Umbilical cord (tissue), 2 donors: ENCODE data around the gene JPH4. TPM values are rescaled to one million over a fixed set of nuclear protein-coding genes. Genes with fewer than 3 reads are reported as not detected.
A peak's percentile ranks its signal among the peaks of the same experiment; 100 is the strongest.
"Not testable (repeated sequence)": the region's sequence is repeated elsewhere in the genome, so short reads cannot be mapped to it uniquely, and the experiment has no call there.

Experiments
- DNase-seq: peaks from one replicate; pipeline ENCODE4 v3.0.0-alpha.2; 2015; ENCODE audit warnings: low spot score
- total RNA-seq: library from RNA; depleted of rRNA; stranded (reverse); fragments of >200 nt; gene quantifications from one replicate; pipeline ENCODE4 v1.2.3, GENCODE V29; 2014; ENCODE audit warnings: low replicate concordance; ENCODE audit not compliant: insufficient read depth

Gene JPH4
- total RNA-seq, result 0.48 TPM

DNA sequence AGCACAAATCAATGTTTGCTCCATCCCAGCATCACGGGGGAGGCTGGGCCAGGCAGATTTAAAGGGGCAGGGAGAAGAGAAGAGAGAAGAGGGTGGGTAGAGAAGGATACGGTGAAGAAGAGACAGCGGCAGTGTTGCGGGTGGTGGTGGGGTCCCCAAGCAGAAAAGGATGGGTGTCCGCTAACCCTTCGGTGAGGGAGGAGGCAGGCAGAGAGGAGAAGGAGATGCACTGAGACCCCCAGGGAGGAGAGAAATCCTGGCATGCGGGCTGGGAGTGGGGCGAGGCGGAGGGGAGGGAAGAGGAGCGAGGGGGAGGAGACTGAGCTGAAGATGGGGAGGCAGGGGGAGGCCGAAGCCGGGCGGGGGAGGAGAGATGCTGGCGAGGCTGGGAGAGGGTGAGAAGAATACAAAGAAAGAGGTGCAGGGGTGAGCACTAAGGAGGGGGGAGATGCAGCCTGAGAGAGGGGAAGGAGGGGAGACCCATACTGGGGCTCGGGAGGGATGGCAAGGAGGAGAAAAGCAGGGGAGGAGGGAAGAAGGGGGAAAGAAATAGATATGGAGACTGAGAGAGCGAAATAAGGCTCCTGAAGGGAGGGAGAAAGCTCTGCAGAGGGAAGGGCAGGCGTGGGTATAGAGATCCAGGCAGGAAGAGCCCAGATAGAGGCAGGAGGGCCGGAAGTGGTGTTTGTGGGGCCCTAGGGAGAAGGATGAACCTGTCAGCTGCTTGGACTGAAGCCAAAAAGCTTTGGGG lies at the start of gene JPH4:
JPH4 (minus strand) TSS at position 231 of the 751 bp plus-strand sequence. CDS start 1,337 bp downstream, outside the sequence.
- DNase-seq, result no peak

DNA sequence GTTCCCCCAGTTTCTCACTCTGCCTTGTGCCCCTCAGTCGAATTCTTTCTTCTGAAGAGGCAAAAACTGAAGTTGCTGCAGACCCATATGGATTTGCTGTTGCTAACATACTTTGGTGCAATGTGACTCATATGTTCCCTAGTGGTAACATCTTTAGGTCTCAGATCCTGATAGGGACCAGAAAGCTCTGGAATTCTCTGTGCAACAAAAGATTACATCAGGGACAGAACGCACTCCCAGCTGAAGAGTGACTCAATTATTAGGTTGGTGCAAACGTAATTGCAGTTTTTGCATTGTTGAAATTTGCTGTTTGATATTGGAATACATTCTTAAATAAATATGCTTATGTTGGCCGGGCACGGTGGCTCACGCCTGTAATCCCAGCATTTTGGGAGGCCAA lies 49.4 kb upstream of the JPH4 start:
- peak; percentile 31 for DNase-seq

GRCh38 chr14:23626946-23627345 lies 48.4 kb upstream of the JPH4 start:
- DNase-seq, result no peak

- no peak for DNase-seq
Measured at GRCh38 chr14:23624830-23625404, 46.3 kb upstream of the JPH4 start.

GRCh38 chr14:23623962-23624361 lies 45.4 kb upstream of the JPH4 start:
- no peak for DNase-seq

DNA sequence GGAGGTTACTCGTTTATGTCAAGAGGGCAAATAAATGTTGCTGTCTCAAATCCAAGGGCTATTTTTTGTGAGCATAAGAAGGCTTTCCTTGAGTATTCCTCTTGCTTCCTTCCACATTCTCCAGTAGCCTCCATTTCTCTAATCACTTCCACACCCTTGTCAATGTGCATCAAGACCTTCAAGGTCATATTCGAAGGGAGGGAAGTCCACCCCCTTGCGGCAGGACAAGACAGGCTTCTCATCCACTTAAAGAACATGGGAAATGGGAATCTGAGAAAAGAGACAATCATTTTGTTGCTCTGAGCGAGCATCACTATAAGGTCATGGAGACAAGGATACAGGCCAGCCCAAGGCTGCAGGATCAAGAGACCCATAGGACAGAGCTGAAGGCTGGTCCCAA lies 44.4 kb upstream of the JPH4 start:
- no peak for DNase-seq

GRCh38 chr14:23621932-23622730 lies 43.5 kb upstream of the JPH4 start:
- DNase-seq, result no peak

DNA sequence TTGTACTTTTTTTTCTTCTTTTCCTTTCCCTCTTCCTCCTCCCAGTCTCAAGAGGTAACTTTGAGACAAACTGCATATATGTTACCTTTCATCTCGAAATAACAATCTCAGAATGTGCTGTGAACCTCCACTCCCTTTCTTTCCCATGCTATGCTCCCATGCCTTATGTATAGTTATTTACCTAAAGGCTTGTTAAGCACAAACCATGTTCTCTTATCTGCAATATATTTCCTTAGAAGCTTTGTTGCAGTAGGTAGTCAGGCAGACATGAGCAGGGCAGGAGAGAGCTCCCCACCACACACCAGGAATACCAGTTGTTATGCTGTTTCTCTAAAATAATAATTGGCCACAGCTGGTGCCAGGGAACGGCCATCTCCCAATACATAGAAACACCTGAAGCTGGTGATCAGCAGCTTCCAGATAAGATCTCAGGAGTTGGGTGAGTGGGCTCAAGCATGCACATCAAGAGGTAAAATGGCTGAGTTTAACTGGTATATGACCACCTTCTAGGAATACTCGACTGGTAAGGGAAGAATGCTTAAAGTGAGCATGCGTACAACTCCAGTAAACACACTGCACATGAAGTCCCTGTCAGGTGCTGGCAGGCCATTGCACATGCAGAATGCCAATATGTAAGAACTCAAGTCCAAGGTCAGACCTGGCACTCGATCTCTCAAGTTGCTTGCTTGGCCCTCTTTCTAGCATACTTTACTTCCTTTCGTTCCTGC lies 42.8 kb upstream of the JPH4 start:
- no peak for DNase-seq

- no peak for DNase-seq
Measured at GRCh38 chr14:23620177-23620702, 41.6 kb upstream of the JPH4 start.

GRCh38 chr14:23618415-23618988 lies 39.9 kb upstream of the JPH4 start:
- DNase-seq, result no peak

DNA sequence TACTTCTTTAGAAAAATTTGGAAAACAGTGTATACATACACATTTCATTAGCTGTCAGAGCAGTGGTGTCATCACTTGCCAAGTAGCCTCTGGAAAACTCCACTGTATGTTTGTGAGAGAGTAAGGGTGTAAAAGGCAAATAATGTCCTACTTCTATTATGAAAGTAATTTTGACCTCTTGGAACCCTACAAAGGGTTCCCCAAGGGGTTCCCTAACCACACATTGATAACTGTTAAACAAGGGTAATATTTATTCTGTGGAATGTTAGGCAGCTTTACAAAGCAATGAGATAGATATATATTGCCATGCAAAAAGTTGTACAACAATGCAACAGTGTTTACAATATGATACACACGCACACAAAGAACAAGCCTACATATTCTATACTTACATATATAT lies 38.9 kb upstream of the JPH4 start:
- DNase-seq, result no peak

DNA sequence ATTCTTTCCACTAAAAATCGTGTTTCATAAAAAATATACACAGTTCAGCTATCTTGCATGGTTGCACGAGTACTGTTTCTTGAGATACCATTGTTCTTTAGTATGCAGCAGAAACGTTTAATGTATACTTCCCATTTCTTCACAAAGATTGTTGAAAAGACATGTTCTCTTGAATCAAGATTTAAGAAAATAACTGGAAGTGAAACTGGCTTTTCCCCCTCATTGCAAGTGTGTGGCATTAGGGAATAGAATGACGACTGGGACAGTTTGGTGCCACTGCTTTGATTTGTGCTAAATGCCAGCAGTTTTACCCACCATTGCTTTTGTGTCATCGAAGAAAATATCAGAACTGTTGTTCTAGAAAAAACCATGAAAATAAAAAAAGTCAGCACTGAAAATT lies 37.3 kb upstream of the JPH4 start:
- DNase-seq, result no peak

- DNase-seq, result no peak
Measured at GRCh38 chr14:23614395-23614828, 35.8 kb upstream of the JPH4 start.

DNA sequence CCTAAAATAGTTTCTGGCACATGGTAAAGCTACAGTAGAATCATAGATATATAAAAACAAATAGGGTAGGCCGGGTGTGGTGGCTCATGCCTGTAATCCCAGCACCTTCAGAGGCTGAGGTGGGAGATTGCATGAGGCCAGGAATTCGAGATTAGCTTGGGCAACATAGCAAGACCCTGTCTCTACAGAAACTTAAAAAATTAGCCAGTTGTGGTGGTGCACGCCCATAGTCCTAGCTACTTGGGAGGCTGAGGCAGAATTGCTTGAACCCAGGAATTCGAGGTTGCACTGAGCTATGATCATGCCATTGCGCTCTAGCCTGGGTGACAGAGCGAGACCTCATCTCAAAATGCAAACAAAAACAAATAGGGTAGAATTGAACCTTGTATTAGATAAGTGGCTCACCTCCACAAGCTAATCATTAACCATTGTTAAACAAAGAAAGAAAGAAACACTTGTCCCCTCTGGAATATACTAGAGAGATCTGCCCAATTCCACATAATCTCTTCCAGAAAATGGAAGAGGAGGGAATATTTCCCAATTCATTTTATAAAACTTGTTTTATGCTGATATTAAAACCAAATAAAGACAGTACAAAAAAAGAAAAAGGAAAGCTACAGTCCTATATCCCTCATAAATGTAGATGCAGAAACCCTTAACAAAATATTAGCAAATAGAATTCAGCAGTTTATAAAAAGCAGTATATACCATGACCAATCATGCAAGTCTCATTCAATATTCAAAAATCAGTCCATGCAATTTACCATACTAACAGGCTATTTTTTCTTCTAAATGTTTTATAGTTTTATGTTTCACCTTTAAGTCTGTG lies 34.9 kb upstream of the JPH4 start:
- DNase-seq, result no peak

GRCh38 chr14:23612802-23613201 lies 34.2 kb upstream of the JPH4 start:
- DNase-seq, result no peak

GRCh38 chr14:23612354-23612732 lies 33.8 kb upstream of the JPH4 start:
- no peak for DNase-seq

DNA sequence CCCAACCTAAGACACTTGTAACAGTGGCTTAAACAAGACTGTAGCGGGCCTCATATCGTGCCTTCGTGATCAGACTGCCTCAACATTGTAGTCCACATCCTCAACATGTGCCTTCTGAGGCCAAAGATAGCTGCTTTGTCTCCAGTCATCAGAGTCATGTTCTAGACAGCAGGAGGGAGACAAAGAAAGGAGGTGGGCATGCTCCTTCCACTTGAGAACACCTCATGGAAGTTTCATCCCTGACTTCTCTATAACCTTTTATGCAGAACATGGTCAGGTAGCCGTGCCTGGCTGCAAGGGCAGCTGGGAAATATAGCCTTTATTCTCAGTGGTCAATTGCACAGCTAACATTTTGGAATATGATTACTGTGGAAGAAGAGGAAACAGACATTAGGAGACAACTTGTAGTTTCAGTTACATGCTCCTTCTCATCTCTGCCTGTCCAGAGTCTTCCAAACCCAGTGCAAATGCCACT lies 32.3 kb upstream of the JPH4 start:
- no peak for DNase-seq

GRCh38 chr14:23610090-23610814 lies 31.7 kb upstream of the JPH4 start:
- DNase-seq, result no peak

DNA sequence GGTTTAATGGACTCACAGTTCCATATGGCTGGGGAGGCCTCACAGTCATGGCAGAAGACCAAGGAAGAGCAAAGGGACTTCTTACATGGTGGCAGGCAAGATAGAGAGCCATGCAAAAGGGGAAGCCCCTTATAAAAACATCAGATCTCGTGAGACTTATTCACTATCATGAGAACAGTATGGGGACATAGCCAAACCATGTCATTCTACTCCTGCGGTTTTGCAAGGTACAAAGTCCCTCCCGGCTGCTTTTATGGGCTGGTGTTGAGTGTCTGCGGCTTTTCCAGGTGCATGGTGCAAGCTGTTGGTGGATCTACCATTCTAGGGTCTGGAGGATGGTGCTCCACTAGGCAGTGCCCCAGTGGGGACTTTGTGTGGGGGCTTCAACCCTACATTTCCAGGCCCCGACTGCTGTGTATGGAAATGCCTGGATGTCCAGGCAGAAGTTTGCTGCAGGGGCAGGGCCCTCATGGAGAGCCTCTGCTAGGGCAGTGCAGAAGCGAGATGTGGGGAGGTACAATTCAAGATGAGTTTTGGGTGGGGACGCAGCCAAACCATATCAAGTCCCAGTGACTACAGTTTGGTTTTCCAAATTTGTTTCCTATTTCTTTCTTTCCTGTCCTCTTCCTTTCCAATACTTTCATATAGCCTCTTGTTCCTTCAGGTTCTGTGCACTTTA lies 31.0 kb upstream of the JPH4 start:
- not testable (repeated sequence) for DNase-seq
